GM19043 (cell line): ENCODE data around the gene LLCFC1.
"Not testable (repeated sequence)": the region's sequence is repeated elsewhere in the genome, so short reads cannot be mapped to it uniquely, and the experiment has no call there.

Experiments used
- ATAC-seq: cut with Tn5 transposase; IDR thresholded peaks from one replicate; pipeline ENCODE4 v1.9.1; 2021; ENCODE audit warnings: low read depth; ENCODE audit not compliant: unreplicated experiment

Gene LLCFC1

GRCh38 chr7:142968229-142968628 is 28.9 kb downstream of the LLCFC1 start:
- ATAC-seq = no peak

GRCh38 chr7:142969183-142969582 is 29.9 kb downstream of the LLCFC1 start:
- no peak for ATAC-seq

GRCh38 chr7:142974626-142975025 is 35.3 kb downstream of the LLCFC1 start:
- ATAC-seq = no peak

- ATAC-seq = not testable (repeated sequence)
Measured at GRCh38 chr7:142978402-142978801, 39.1 kb downstream of the LLCFC1 start.

GRCh38 chr7:142983825-142984224 is 44.5 kb downstream of the LLCFC1 start:
- ATAC-seq = no peak

GRCh38 chr7:142984297-142984696 is 45.0 kb downstream of the LLCFC1 start:
- no peak for ATAC-seq
